K562 (cell line): Measurements from ENCODE around the gene ZSWIM4. TPM values are rescaled to one million over a fixed set of nuclear protein-coding genes. Genes with fewer than 3 reads are reported as not detected.

Experiments
- BRD9 ChIP-seq: fragments of 450-650 bp; IDR thresholded peaks from 2 replicates; pipeline ENCODE4 v1.6.1; 2018; ENCODE audit warnings: low read depth; ENCODE audit not compliant: partially characterized antibody
- E2F3 ChIP-seq: fragments of 250-450 bp; sonication (Bioruptor Pico); IDR thresholded peaks from 2 replicates; pipeline ENCODE4 v1.4.0; 2020; ENCODE audit warnings: mild to moderate bottlenecking
- ETV1 ChIP-seq: fragments of 450-650 bp; conservative IDR thresholded peaks from 2 replicates; pipeline ENCODE4 v1.6.1; 2016; ENCODE audit warnings: missing genetic modification characterization, control low read depth, low read depth, missing compliant biosample characterization
- FOXM1 ChIP-seq, 2 experiments: fragments of 450-650 bp in 1 of 2; sonication (generic) in 1 of 2; formaldehyde crosslinking in 1 of 2; IDR thresholded peaks; 2 replicates each; pipeline versions ENCODE4 v1.6.1 to v1.9.0; 2017 to 2022; ENCODE audit warnings: low read depth in 2 of 2, mild to moderate bottlenecking in 2 of 2, missing genetic modification reagents in 1 of 2, moderate library complexity in 1 of 2
- GATAD2B ChIP-seq: fragments of 450-650 bp; IDR thresholded peaks from 2 replicates; pipeline ENCODE4 v1.6.1; 2017; ENCODE audit warnings: mild to moderate bottlenecking, borderline replicate concordance
- HINFP ChIP-seq: fragments of 450-650 bp; conservative IDR thresholded peaks from 2 replicates; pipeline ENCODE4 v1.6.1; 2016; ENCODE audit warnings: missing genetic modification characterization, low read depth, mild to moderate bottlenecking, control low read depth, missing compliant biosample characterization
- HMG20B ChIP-seq: fragments of 250-450 bp; sonication (Bioruptor Pico); IDR thresholded peaks from 2 replicates; pipeline ENCODE4 v1.5.0; 2021; ENCODE audit warnings: mild to moderate bottlenecking
- KDM5B ChIP-seq: fragments of 200-600 bp; sonication (generic); IDR thresholded peaks from 2 replicates; pipeline ENCODE4 v1.6.1; 2012; ENCODE audit warnings: low read depth, mild to moderate bottlenecking, moderate library complexity, low read length, control low read depth, inconsistent platforms; ENCODE audit not compliant: insufficient replicate concordance
- KLF10 ChIP-seq: fragments of 250-450 bp; sonication (Bioruptor Pico); IDR thresholded peaks from 2 replicates; pipeline ENCODE4 v1.6.1; 2021; ENCODE audit warnings: matching md5 sums
- MCM7 ChIP-seq, 2 experiments: fragments of 450-650 bp; IDR thresholded peaks; 2 replicates each; pipeline ENCODE4 v1.6.1; 2016 to 2018
- PTBP1 ChIP-seq: fragments of 200-400 bp; formaldehyde crosslinking; IDR thresholded peaks from 2 replicates; pipeline ENCODE4 v1.6.1; 2017; ENCODE audit warnings: low read depth, low read length
- RB1 ChIP-seq: fragments of 450-650 bp; IDR thresholded peaks from 2 replicates; pipeline ENCODE4 v1.6.1; 2017; ENCODE audit warnings: low read depth, mild to moderate bottlenecking
- RBM25 ChIP-seq: fragments of 200-400 bp; formaldehyde crosslinking; IDR thresholded peaks from 2 replicates; pipeline ENCODE4 v1.6.1; 2018; ENCODE audit warnings: low read length, low read depth, moderate library complexity; ENCODE audit not compliant: severe bottlenecking
- STAT5B ChIP-seq: fragments of 250-450 bp; sonication (Bioruptor Pico); IDR thresholded peaks from 2 replicates; pipeline ENCODE4 v1.8.0; 2021; ENCODE audit warnings: mild to moderate bottlenecking, inconsistent platforms
- STAT6 ChIP-seq: sonication (generic); formaldehyde crosslinking; IDR thresholded peaks from 2 replicates; pipeline ENCODE4 v1.8.1; 2023; ENCODE audit warnings: mild to moderate bottlenecking, missing genetic modification reagents
- TSHZ1 ChIP-seq: fragments of 250-450 bp; sonication (Bioruptor Pico); IDR thresholded peaks from 2 replicates; pipeline ENCODE4 v1.4.0; 2020; ENCODE audit warnings: mild to moderate bottlenecking, moderate library complexity
- ZC3H4 ChIP-seq: sonication (generic); formaldehyde crosslinking; IDR thresholded peaks from 2 replicates; pipeline ENCODE4 v1.9.0; 2021; ENCODE audit warnings: missing genetic modification reagents, borderline replicate concordance
- ZNF121 ChIP-seq: sonication (generic); formaldehyde crosslinking; conservative IDR thresholded peaks from 2 replicates; pipeline ENCODE4 v1.8.0; 2022; ENCODE audit warnings: missing genetic modification reagents
- ZNF263 ChIP-seq: sonication (generic); formaldehyde crosslinking; IDR thresholded peaks from 2 replicates; pipeline ENCODE4 v1.8.0; 2022; ENCODE audit warnings: mild to moderate bottlenecking, missing genetic modification reagents, borderline replicate concordance
- ZNF316 ChIP-seq: fragments of 450-650 bp; IDR thresholded peaks from 2 replicates; pipeline ENCODE4 v1.6.1; 2016
- ZNF644 ChIP-seq: fragments of 200-800 bp; sonication (Bioruptor generic); IDR thresholded peaks from 2 replicates; pipeline ENCODE4 v1.6.1; 2016; ENCODE audit warnings: low read depth, missing genetic modification characterization, missing compliant biosample characterization
- polyA plus RNA-seq, 8 experiments: library from polyadenylated mRNA; depleted of rRNA in 4 of 8; stranded (reverse) in 5 of 8; unstranded in 3 of 8; fragments of >200 nt; fragmentation: Nextera tagmentation in 2 of 8; fragmentation: Illumina TruSeq in 1 of 8; extraction: Ambion mirVana in 2 of 8; extraction: Trizol in 1 of 8; gene quantifications; 2 replicates each; pipeline versions ENCODE4 v1.2.1 to v1.2.3, GENCODE V29; 2011 to 2014; ENCODE audit warnings: inconsistent platforms in 1 of 8, missing spikeins in 1 of 8
- total RNA-seq, 7 experiments: library from RNA; depleted of rRNA in 6 of 7; stranded (reverse); fragments of >200 nt in 6 of 7; fragmentation: Illumina TruSeq in 2 of 7; extraction: Trizol in 2 of 7; gene quantifications; 2 replicates each; pipeline versions ENCODE4 v1.2.1 to v1.2.3, GENCODE V29; 2011 to 2021; ENCODE audit warnings: low replicate concordance in 1 of 7

Gene ZSWIM4
- total and polyA plus RNA-seq, 9 of the 15 experiments (the other 6 are each of a cell fraction or from before 2014, with no cell fraction given) = 0.25 to 3.7 (median 0.79) TPM; not detected in 2

- TF ChIP-seq BRD9 (no peak), HINFP (tag) (no peak), KLF10 (no peak), TSHZ1 (CRISPR knock-in tag) (no peak), E2F3 (CRISPR knock-in tag) (no peak), ZNF263 (CRISPR knock-in tag) (peak; percentile 96), ETV1 (tag) (no peak; the same call in 1 of the 2 replicates), ZC3H4 (CRISPR knock-in tag) (peak; percentile 81; the same call in 1 of the 2 replicates), KDM5B (peak; percentile 32), FOXM1 (IDR thresholded peaks at IDR 0.05; ENCODE audit: low read depth) (no peak), FOXM1 (CRISPR knock-in tag; IDR thresholded peaks at IDR 0.05; ENCODE audit: low read depth) (no peak), HMG20B (no peak), STAT6 (CRISPR knock-in tag) (no peak), RBM25 (no peak), ZNF316 (peak; percentile 7; the same call in 1 of the 2 replicates), STAT5B (CRISPR knock-in tag) (no peak), ZNF644 (no peak), ZNF121 (CRISPR knock-in tag) (no peak), GATAD2B (no peak), PTBP1 (no peak), MCM7 (IDR thresholded peaks at IDR 0.05) (no peak), RB1 (peak; percentile 94)
Measured at GRCh38 chr19:13861714-13862531, 66.7 kb downstream of the ZSWIM4 start (continued).
